NOMO-1 treated with dmso at 0.1 percent for 144 hours (cell line): ENCODE measurements around the gene HERC3.
A peak's percentile ranks its signal among the peaks of the same experiment; 100 is the strongest.

Experiments
- DNase-seq: peaks from one replicate; lab custom pipeline; 2025; ENCODE audit not compliant: unreplicated experiment; lab: John Stamatoyannopoulos, UW

Gene HERC3

DNA sequence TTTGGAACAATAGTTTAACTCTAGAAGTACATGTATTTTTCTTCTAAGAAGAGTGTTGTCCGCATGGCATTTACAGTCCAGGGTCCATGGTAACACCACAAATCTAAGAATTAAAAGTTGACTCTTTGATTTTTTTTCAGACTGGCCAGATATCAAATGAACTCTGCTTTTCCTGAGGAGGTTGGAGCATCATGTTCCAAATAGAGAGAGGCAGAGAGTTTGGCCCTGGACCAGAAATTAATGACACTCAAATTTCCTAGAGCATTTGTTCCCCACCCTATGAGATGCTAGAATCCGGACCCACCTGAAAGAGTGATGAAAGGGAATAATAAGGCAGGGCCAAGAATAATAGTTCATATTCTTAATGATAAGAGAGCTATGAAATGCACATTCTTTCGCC is 152.3 kb downstream of the HERC3 start:
- DNase-seq: no peak

DNA sequence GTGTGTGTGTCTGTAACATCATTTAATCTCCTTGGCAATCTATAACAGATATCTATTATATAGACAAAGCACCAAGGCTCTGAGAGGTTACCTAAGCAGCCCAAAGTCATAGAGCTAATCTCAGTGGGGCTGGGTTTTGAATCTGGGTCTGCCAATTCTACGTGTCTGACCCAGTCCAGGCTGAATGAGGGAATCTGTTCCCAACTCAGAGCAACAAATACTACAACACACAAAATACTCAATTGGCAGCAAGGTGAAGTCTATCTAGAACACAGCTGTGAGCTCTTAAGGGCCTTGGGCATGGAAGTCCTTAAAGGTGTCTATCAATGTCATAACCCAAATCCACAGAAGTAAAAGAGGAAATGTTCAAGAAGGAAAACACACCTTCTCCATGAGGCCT is 152.9 kb downstream of the HERC3 start:
- DNase-seq: no peak

DNA sequence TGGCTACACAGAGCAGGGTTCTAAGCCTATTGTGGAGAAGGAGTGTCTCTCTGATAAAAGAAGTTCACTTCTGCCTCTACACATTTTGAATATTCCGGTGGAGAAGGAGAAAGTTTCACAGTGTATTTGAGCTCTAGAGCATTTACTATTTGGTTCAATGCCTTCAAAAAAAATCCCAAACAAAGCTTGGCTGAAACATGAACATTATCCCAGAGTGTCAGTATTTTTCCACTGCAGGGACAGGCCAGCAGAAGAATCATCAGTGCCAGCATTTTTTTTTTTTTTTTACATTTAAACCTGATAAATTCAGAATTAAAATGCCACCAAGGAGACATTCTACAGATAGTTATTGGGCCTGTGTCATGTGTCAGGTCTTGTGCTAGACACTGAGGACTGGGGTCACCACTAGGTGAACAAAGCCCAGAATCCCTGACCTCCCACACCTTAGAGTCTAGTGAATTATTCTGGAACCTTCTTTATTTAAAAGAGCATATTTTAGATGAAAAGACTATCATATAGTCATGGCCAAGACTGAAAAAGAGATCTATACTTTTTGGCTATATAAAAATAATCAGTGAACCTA is 153.4 kb downstream of the HERC3 start:
- DNase-seq: no peak

DNA sequence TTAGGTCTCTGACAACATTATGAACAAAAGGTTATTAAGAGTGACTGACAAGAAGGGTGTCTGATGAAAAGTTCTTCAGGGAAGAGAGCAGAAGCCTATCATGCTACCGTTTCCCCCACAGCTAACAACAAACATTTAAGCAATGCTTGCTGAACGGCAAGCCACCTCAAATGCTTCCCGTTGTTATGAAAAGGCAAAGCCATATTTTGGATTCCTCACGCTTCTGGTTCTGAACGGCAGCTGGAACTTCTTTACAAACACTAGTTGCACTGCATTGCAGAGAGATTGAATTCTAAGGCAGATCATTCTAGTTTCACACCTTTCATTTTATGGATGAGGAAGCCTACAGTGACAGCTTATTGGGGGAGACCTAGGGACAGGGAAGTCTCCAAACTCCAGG is 153.9 kb downstream of the HERC3 start:
- DNase-seq: no peak

DNA sequence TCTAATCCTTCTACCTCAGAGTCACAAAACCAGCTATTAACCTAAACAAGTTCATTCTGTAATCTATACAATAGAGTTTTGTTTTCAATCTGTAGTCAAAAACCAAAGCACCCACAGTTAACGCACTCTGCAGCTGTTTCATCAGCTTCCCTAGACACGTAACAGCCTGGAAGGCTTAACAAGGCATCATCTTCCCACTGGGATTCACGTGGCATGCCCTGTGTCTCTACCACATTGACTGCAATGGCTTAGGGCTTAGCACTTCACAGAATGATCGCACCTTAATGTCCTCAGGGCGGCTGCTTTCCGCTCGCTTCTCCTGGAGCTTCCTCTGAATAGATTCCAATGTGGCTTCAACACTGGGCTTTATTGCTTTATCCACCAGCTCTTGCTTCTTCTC is 155.1 kb downstream of the HERC3 start:
- DNase-seq: no peak

DNA sequence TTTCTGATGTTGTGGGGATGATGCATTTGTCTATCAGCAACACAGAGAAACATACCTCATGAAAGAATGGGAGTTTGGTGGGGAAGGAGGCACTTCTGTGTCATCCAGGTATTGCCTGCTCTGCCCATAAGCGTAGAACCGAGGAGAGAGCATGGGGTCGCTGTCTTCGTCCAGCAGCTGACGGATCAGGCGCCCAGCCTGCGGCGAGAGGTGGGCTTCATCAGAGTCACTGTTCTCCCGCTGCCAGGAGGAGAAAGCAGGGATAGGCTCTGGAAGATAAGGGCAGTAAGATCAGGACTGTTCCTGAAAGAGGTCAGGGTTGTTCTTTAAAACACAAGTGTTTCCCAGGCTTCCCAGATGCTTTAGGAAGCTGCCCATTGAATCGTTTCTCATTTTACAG is 158.1 kb downstream of the HERC3 start:
- DNase-seq: no peak

DNA sequence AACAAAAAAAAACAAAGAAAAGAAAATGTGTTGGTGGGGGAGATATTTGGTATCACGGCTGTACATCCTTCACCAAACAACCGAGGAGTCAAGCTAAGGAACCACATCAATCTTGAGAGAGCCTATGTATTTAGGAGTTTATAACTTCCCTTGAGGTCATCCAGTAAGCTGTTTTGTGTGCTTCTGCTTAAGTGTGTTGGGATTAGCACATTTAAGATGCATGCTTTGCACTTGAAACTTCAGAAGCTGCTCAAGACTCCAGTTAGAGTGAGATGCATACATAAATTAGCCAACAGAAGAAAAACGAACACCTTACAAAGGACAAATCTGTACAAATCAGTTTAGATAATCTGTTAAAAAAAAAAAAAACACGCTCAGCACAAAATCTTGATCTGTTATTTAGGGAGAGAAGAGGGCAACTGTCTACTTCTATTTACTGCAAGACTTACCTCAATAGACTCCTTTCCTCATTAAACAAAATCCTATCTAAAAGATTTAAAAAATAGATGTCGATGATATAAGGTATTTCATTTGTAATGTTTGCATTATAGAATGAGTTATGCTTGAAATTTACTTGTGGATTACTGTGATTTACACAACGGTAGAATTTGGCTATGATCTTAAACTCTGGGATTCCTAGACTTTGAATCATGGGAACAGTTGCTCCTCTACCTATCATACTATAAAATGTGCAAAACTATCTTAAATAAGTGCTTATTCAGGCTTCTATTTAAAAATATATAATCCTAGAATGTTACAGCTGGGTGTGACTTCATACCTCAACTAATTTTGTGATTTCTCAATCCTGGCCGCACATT is 159.2 kb downstream of the HERC3 start:
- DNase-seq: no peak

DNA sequence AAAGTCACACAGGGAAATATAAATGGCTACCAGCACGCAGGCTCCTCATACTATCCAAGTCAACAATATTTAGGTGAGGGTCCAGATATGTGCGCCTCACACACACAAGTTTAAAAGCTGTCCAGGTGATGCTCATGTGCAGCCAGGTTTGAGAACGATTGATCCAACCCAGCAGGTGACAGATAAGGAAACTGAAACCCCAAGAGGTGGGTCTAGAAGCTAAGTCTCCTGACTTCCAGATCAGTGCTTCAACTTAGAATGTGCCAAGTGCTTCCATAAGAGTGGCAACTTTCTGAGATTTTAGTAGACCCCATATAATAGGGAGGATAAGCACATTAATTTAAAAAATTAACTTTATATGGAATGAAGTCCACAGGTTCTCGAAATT is 159.8 kb downstream of the HERC3 start:
- DNase-seq: no peak

DNA sequence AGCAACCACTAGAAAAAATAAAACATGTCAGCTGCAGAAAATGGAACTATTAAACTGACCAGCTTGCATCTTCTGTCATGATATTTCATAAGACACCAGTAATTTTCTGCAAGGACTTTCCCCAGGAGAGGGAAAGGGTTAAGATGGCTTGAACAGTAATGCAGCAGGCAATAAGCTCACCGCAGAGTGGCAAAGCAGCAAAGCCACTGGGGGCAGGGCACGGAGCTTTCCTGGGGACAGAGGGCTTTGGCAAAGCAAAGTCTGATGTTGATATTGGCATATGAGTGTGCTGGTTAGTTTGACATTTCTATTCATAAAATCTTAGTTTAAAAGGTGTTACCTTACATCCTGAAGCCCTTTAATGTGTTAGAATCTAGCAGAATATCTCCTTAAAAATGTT is 160.5 kb downstream of the HERC3 start:
- DNase-seq: no peak

DNA sequence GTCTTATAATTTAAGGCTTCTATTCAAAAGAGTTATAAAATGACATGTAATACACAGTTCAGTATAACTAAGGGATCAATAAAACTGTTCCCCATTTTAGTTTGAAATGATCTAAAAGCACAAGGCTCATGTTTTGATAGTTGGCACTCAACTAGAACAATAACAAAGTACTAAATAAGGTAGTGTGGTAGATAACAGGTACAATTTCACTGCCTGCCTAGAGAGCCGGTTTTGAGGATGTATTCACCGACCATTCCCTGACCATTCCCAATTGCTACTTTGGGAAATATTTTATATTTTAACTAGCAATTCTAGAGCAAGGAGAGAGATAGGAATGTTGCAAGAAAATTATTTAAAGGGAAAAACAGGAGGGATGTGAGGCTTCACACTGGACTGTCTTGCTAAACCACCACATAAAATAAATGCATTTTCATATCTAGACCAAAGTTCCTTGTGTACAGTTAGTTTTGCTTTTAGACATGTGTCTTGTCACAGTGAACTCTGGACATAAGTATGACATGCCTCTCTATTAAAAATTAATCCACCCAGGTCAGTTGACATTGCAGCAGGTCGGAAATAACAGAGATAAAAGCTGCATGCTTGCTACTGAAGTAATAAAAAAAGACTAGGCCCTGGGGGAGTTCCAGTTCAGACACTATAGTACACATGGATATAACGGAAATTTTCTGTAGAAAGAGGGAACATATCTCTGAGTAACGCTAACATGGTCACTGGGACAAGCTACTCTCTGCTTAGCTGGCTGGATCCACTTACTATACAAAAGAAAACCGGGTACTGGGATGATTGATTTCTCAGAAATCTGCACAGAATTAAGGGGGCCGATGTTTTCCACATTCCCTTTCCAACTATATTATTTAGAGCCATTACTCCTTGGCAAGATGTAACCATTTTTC is 161.6 kb downstream of the HERC3 start:
- no peak for DNase-seq

DNA sequence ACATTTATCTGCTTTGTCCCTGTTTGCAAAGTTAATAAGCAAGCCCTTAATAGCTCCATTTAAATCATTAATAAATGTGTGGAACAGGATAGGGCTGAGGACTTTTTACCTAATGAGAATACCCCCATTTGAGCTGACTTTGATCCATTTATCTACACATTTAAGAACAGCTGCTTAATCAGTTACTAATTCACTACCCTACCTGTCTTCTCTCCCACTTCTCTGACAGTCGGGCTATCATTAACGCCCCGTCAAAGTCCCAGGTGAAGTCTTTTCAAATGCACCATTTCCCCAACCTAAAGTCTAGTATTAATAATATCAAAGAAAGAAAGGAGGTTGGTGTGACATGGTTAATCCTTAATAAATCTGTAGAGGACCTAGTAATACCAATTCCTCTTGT is 162.5 kb downstream of the HERC3 start:
- DNase-seq: no peak

DNA sequence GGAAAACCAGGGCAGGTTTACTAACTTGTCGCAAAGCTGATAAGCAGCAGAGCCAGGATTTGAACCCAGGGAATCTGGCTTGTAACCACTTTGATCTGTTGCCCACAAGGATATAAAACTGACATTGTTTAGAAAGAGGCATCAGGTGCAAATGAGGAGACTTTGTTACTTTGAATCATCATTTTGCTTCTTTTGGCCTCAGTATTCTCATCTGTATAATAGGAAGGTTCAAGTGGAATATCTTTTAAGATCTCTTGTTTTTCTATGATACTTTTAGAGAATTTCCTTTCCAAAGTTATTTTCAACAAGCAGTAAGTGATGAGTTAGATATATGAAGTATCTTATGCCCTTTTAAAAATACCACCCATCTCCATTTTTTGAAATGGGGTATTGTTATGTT is 163.2 kb downstream of the HERC3 start:
- DNase-seq: no peak

DNA sequence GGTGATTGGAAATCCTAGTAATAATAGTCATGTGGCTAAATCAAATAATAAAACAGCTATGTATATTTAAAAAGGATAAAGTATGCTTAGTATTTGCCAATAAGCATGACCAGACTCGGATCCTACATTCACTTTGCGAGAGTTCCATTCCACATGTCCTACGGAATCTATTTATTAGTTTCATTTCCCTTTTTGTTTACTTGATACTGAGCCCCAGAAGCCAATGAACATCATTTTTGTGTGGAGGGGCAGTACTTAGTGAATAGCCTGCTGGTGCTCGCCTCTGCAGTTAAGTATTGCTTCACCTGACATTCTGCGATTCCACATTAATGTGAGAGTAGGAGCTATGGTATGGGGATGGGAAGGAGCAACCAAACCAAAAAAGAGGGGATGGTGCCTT is 163.9 kb downstream of the HERC3 start:
- peak; percentile 70 for DNase-seq

DNA sequence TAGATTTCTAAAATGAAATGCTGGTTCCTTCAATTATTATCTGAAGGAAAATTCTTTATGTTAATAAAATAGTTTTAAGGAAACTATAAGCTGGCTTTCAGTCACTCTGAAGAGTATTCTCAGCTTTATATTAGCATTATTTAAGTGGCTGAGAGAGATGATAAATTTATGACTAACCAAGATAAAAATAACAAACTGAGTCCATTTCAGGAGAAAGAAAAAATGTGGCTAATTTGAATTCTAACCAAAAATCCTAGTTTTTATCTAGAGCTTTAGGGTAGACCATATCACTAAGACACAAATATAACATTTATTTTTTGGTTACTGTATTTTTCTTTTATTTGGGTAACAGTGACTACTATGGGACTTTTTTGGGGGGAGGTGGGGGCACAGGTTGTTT is 164.8 kb downstream of the HERC3 start:
- DNase-seq: no peak

DNA sequence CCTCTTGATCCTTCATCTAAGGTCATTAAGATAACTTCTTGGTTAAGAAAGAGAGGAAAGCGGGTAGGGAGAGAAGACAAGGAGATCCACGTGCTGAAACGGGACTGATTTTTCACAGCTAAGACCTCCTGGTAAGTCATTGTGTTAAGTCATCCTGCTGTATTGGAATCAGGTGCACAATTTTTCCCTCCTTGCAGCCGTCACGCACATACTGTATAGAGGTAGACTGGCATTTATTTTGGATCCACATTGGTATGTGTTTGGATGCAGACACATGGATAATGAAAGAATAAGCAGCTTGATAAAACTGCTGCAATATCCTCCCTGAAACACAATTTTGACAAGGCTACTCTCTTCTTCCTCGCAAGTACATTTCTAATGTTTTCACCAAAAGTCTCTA is 165.5 kb downstream of the HERC3 start:
- DNase-seq: no peak
